Measurements from ENCODE around the gene L3MBTL4. TPM values are rescaled to one million over a fixed set of nuclear protein-coding genes. Genes with fewer than 3 reads are reported as not detected.
"Not testable (repeated sequence)": the region's sequence is repeated elsewhere in the genome, so short reads cannot be mapped to it uniquely, and the experiment has no call there.

The L3MBTL4 gene
- total and polyA plus RNA-seq, 2 experiments from 2014 or later, result 4.1 to 14.1 TPM

- peaks cover 3% of the 10 kb centered on the region for H3K4me1 ChIP-seq (ENCODE audit: insufficient read depth)
- TF ChIP-seq EZH2 (IDR thresholded peaks at IDR 0.05; ENCODE audit: borderline replicate concordance) (no peak), EZH2phosphoT487 (IDR thresholded peaks at IDR 0.05; ENCODE audit: low read depth, severe bottlenecking, unreplicated experiment) (no peak), CTCF (IDR thresholded peaks at IDR 0.05; ENCODE audit: poor library complexity) (no peak)
- H3K4me2 ChIP-seq, result peak overlapping the region; percentile 90
- no peak overlapping the region for H3K4me3 ChIP-seq
- H3K27me3 ChIP-seq, result peaks cover 33% of the 10 kb centered on the region
- no peak overlapping the region for H2AFZ ChIP-seq
- no peaks in the 10 kb centered on the region for H3K36me3 ChIP-seq (replicated peaks; ENCODE audit: insufficient read depth, low read depth)
- H3K9me3 ChIP-seq (ENCODE audit: low read depth), result no peaks in the 10 kb centered on the region
- H3K27ac ChIP-seq, result no peak overlapping the region
- H3K9me2 ChIP-seq (replicated peaks; ENCODE audit: insufficient read depth), result no peaks in the 10 kb centered on the region
- no peak for DNase-seq (ENCODE audit: low spot score)
- no peaks in the 10 kb centered on the region for H4K20me1 ChIP-seq (ENCODE audit: insufficient read depth, poor library complexity, severe bottlenecking)
- WGBS (ENCODE audit: low lambda C conversion rate, missing lambda C conversion rate), result 94% methylated on average over 3 of the region's 3 CpGs
- H3K79me2 ChIP-seq, result peaks cover 9% of the 10 kb centered on the region
These were observed 1.7 kb downstream of the L3MBTL4 start for GRCh38 chr18:6412933-6413472.

- no peaks in the 10 kb centered on the region for H3K9me3 ChIP-seq (ENCODE audit: low read depth)
- H3K4me1 ChIP-seq (ENCODE audit: insufficient read depth), result peaks cover 3% of the 10 kb centered on the region
- TF ChIP-seq EZH2phosphoT487 (IDR thresholded peaks at IDR 0.05; ENCODE audit: low read depth, severe bottlenecking, unreplicated experiment) (no peak), EZH2 (IDR thresholded peaks at IDR 0.05; ENCODE audit: borderline replicate concordance) (no peak)
- H3K79me2 ChIP-seq, result peaks cover 14% of the 10 kb centered on the region
- no peak overlapping the region for H2AFZ ChIP-seq
- no peak overlapping the region for H3K4me2 ChIP-seq
- no peak for DNase-seq (ENCODE audit: low spot score)
- H3K27ac ChIP-seq, result no peak overlapping the region
- no peaks in the 10 kb centered on the region for H4K20me1 ChIP-seq (ENCODE audit: insufficient read depth, poor library complexity, severe bottlenecking)
- H3K9me2 ChIP-seq (replicated peaks; ENCODE audit: insufficient read depth), result no peaks in the 10 kb centered on the region
- no peaks in the 10 kb centered on the region for H3K36me3 ChIP-seq (replicated peaks; ENCODE audit: insufficient read depth, low read depth)
- H3K27me3 ChIP-seq, result peaks cover 25% of the 10 kb centered on the region
- H3K4me3 ChIP-seq, result no peak overlapping the region
- 82% methylated on average over 5 of the region's 5 CpGs for WGBS (ENCODE audit: low lambda C conversion rate, missing lambda C conversion rate)
These were observed 3.3 kb downstream of the L3MBTL4 start for GRCh38 chr18:6411382-6411781.

GRCh38 chr18:6409933-6410332 lies 4.8 kb downstream of the L3MBTL4 start:
- no peak overlapping the region for H3K27ac ChIP-seq
- peaks cover 14% of the 10 kb centered on the region for H3K79me2 ChIP-seq
- H3K4me3 ChIP-seq, result no peak overlapping the region
- DNase-seq (ENCODE audit: low spot score), result no peak
- WGBS (ENCODE audit: low lambda C conversion rate, missing lambda C conversion rate), result 90% methylated on average over 7 of the region's 7 CpGs
- no peak overlapping the region for H3K4me2 ChIP-seq
- peaks cover 11% of the 10 kb centered on the region for H3K4me1 ChIP-seq (ENCODE audit: insufficient read depth)
- no peaks in the 10 kb centered on the region for H4K20me1 ChIP-seq (ENCODE audit: insufficient read depth, poor library complexity, severe bottlenecking)
- H3K27me3 ChIP-seq, result peaks cover 13% of the 10 kb centered on the region
- H2AFZ ChIP-seq, result no peak overlapping the region
- no peaks in the 10 kb centered on the region for H3K9me3 ChIP-seq (ENCODE audit: low read depth)
- TF ChIP-seq EZH2 (IDR thresholded peaks at IDR 0.05; ENCODE audit: borderline replicate concordance) (no peak), CTCF (IDR thresholded peaks at IDR 0.05; ENCODE audit: poor library complexity) (no peak), EZH2phosphoT487 (IDR thresholded peaks at IDR 0.05; ENCODE audit: low read depth, severe bottlenecking, unreplicated experiment) (no peak)
- no peaks in the 10 kb centered on the region for H3K9me2 ChIP-seq (replicated peaks; ENCODE audit: insufficient read depth)
- no peaks in the 10 kb centered on the region for H3K36me3 ChIP-seq (replicated peaks; ENCODE audit: insufficient read depth, low read depth)

- H3K79me2 ChIP-seq, result peaks cover 13% of the 10 kb centered on the region
- WGBS (ENCODE audit: low lambda C conversion rate, missing lambda C conversion rate), result 99% methylated on average over 8 of the region's 8 CpGs
- not testable (repeated sequence) for DNase-seq (ENCODE audit: low spot score)
These were observed 6.2 kb downstream of the L3MBTL4 start for GRCh38 chr18:6408543-6408942.

More at GRCh38 chr18:6408543-6408942, 6.2 kb downstream of the L3MBTL4 start:
- not testable (repeated sequence) for H3K9me3 ChIP-seq (ENCODE audit: low read depth); H3K27me3 ChIP-seq; H3K27ac ChIP-seq; H3K36me3 ChIP-seq (replicated peaks; ENCODE audit: insufficient read depth, low read depth); H3K9me2 ChIP-seq (replicated peaks; ENCODE audit: insufficient read depth); H2AFZ ChIP-seq; H3K4me3 ChIP-seq; H4K20me1 ChIP-seq (ENCODE audit: insufficient read depth, poor library complexity, severe bottlenecking); H3K4me2 ChIP-seq
- peaks cover 11% of the 10 kb centered on the region for H3K4me1 ChIP-seq (ENCODE audit: insufficient read depth)

Measured in hepatocyte (in vitro differentiated cells).